SK-N-SH (cell line): Measurements from ENCODE around the gene RBP5.

Experiments
- CTCF ChIP-seq: fragments of 200-600 bp; sonication (generic); IDR thresholded peaks from 2 replicates; pipeline ENCODE4 v1.6.1; 2017; ENCODE audit warnings: antibody characterized with exemption, mild to moderate bottlenecking, moderate library complexity
- EP300 ChIP-seq, 2 experiments: IDR thresholded peaks; 2 replicates each; pipeline versions ENCODE4 v1.4.0 to v1.6.1; 2012; ENCODE audit warnings: borderline replicate concordance in 1 of 2, low read depth in 1 of 2, low read length in 1 of 2
- FOSL2 ChIP-seq: IDR thresholded peaks from 2 replicates; pipeline ENCODE4 v1.4.0; 2012; ENCODE audit warnings: low read depth, mild to moderate bottlenecking, moderate library complexity, borderline replicate concordance
- MXI1 ChIP-seq: IDR thresholded peaks from 2 replicates; pipeline ENCODE4 v1.6.1; 2012; ENCODE audit warnings: mild to moderate bottlenecking, low read depth, low read length, improper control_type of control experiment
- POLR2AphosphoS5 ChIP-seq: IDR thresholded peaks from 2 replicates; pipeline ENCODE4 v1.6.1; 2012; ENCODE audit warnings: low read depth, low read length
- RFX5 ChIP-seq: IDR thresholded peaks from 2 replicates; pipeline ENCODE4 v1.6.1; 2012; ENCODE audit warnings: mild to moderate bottlenecking, improper control_type of control experiment, low read length
- TEAD4 ChIP-seq: IDR thresholded peaks from 2 replicates; pipeline ENCODE4 v1.4.0; 2012; ENCODE audit warnings: mild to moderate bottlenecking, borderline replicate concordance; ENCODE audit not compliant: insufficient read depth
- USF2 ChIP-seq: fragments of 150-350 bp; IDR thresholded peaks from 2 replicates; pipeline ENCODE4 v1.6.1; 2017; ENCODE audit warnings: antibody characterized with exemption, low read length, low read depth, borderline replicate concordance
- YY1 ChIP-seq: IDR thresholded peaks from 2 replicates; pipeline ENCODE4 v1.4.0; 2012; ENCODE audit warnings: low read depth, mild to moderate bottlenecking

- TF ChIP-seq CTCF, result no peak
- TF ChIP-seq EP300 (IDR thresholded peaks at IDR 0.05; ENCODE audit: borderline replicate concordance in 1 of 2, low read depth in 1 of 2, low read length in 1 of 2), result no peak
- TF ChIP-seq MXI1, result no peak
- TF ChIP-seq TEAD4, result no peak
- TF ChIP-seq USF2, result no peak
- TF ChIP-seq RFX5, result no peak
- TF ChIP-seq POLR2AphosphoS5, result no peak
- no peak for TF ChIP-seq FOSL2
- no peak for TF ChIP-seq YY1
Observed at GRCh38 chr12:7106082-7106481, 22.6 kb downstream of the RBP5 start.
